A673 (cell line): ENCODE results near the gene MXRA8. TPM values are rescaled to one million over a fixed set of nuclear protein-coding genes. Genes with fewer than 3 reads are reported as not detected.

Experiments used
- BruUV-seq: library from RNA; stranded (reverse); fragments of 400-500 nt; replicated peaks from 2 replicates; lab custom pipeline; 2021; lab: Mats Ljungman, UMichigan
- CTCF ChIA-PET: fragments of 300-600 bp; sonication (Branson Sonifier 250); formaldehyde crosslinking; loops from one replicate; lab custom pipeline; 2022; ENCODE audit warnings: antibody characterized with exemption; lab: Charles Lee
- POLR2A ChIA-PET: fragments of 300-600 bp; sonication (Branson Sonifier 250); formaldehyde crosslinking; loops from one replicate; lab custom pipeline; 2022; ENCODE audit warnings: antibody characterized with exemption; ENCODE audit not compliant: low non-redundant PET; lab: Charles Lee
- DNase-seq: peaks from one replicate; pipeline ENCODE4 v3.0.0-alpha.2; 2015; ENCODE audit warnings: low spot score
- H3K27ac ChIP-seq: fragments of 200-600 bp; sonication (generic); 2 replicates; pipeline ENCODE4 v1.5.1; 2016; ENCODE audit warnings: mixed run types, low read depth, mild to moderate bottlenecking, mixed read lengths, antibody characterized with exemption, low read length; ENCODE audit not compliant: poor library complexity, severe bottlenecking
- H3K27me3 ChIP-seq: fragments of 200-600 bp; sonication (generic); replicated peaks from 2 replicates; pipeline ENCODE4 v1.6.1; 2017; ENCODE audit warnings: mixed run types, low read depth, mild to moderate bottlenecking, mixed read lengths, antibody characterized with exemption, low read length; ENCODE audit not compliant: insufficient read depth, poor library complexity
- H3K36me3 ChIP-seq: fragments of 200-600 bp; sonication (generic); 2 replicates; pipeline ENCODE4 v1.6.1; 2016; ENCODE audit warnings: mixed run types, mild to moderate bottlenecking, mixed read lengths, antibody characterized with exemption, low read length; ENCODE audit not compliant: insufficient read depth, poor library complexity, severe bottlenecking
- H3K4me1 ChIP-seq: fragments of 200-600 bp; sonication (generic); 2 replicates; pipeline ENCODE4 v1.6.1; 2017; ENCODE audit warnings: mixed run types, mild to moderate bottlenecking, mixed read lengths, antibody characterized with exemption, low read length; ENCODE audit not compliant: insufficient read depth, poor library complexity, severe bottlenecking
- H3K4me3 ChIP-seq: fragments of 200-600 bp; sonication (generic); 2 replicates; pipeline ENCODE4 v1.5.1; 2016; ENCODE audit warnings: low read depth, mixed run types, mild to moderate bottlenecking, mixed read lengths, low read length; ENCODE audit not compliant: poor library complexity, severe bottlenecking
- H3K9me3 ChIP-seq: fragments of 200-600 bp; sonication (generic); 2 replicates; pipeline ENCODE4 v1.6.1; 2016; ENCODE audit warnings: mixed run types, low read depth, mild to moderate bottlenecking, mixed read lengths, antibody characterized with exemption, low read length; ENCODE audit not compliant: poor library complexity, severe bottlenecking
- CTCF ChIP-seq: fragments of 300-800, 200-600 bp; sonication (generic); conservative IDR thresholded peaks from 2 replicates; pipeline ENCODE4 v1.5.1; 2017; ENCODE audit warnings: low read depth, mild to moderate bottlenecking, antibody characterized with exemption, low read length, moderate library complexity, mixed read lengths
- EZH2 ChIP-seq: fragments of 200-600 bp; sonication (generic); IDR thresholded peaks from 2 replicates; pipeline ENCODE4 v1.6.1; 2017; ENCODE audit warnings: borderline replicate concordance, low read depth, mild to moderate bottlenecking, mixed read lengths, antibody characterized with exemption, low read length; ENCODE audit not compliant: poor library complexity, severe bottlenecking
- intact Hi-C: fragments of 100-400 bp; cut with micrococcal nuclease; formaldehyde crosslinking; loops from one replicate; pipeline ENCODE4 v1.10.0; 2022; ENCODE audit not compliant: unreplicated experiment
- total RNA-seq: library from RNA; stranded (reverse); gene quantifications from 2 replicates; pipeline ENCODE4 v1.2.3, GENCODE V29; 2021

MXRA8 gene
- total RNA-seq, 1 experiment from 2014 or later = 0.73 TPM

DNA sequence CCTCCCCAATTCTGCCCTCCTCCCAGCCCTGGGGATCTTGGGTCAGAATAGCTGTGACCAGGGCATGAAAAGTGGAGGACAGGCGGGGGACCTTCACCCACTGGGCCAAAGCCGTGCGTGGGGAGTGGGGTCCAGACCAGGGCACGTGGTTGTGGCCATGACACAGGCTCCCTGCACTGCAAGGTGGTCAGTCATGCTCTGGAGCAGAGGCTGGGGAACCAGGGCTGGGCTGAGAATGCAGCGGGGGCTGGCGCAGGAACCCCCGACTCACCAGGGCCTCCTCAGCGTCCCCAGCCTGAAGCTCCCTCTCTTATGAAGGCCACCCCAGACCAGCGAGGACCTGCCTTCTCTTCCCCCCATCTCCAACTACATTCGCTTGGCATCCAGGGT, 11.9 kb downstream of the MXRA8 start:
- H3K36me3 ChIP-seq = no peaks in the 10 kb centered on the region
- no TSS peak for BruUV-seq
- H3K27me3 ChIP-seq = no peaks in the 10 kb centered on the region
- H3K4me1 ChIP-seq = peaks cover 3% of the 10 kb centered on the region
- POLR2A ChIA-PET = no interaction called here
- no peak for TF ChIP-seq EZH2
- no peak for TF ChIP-seq CTCF
- intact Hi-C loops = no loop called here
- H3K27ac ChIP-seq = no peak overlapping the region
- H3K4me3 ChIP-seq = no peak overlapping the region
- no peaks in the 10 kb centered on the region for H3K9me3 ChIP-seq
- DNase-seq = no peak
- CTCF ChIA-PET = no interaction called here

GRCh38 chr1:1345860-1346500, 12.4 kb downstream of the MXRA8 start:
- Histone ChIP-seq H3K9me3 (no peaks in the 10 kb centered on the region), H3K4me1 (peaks cover 3% of the 10 kb centered on the region), H3K27me3 (no peaks in the 10 kb centered on the region), H3K36me3 (peaks cover 3% of the 10 kb centered on the region), H3K27ac (no peak overlapping the region), H3K4me3 (no peak overlapping the region)
- CTCF ChIA-PET = no interaction called here
- no peak for TF ChIP-seq CTCF
- TF ChIP-seq EZH2 = no peak
- POLR2A ChIA-PET = no interaction called here
- BruUV-seq = no TSS peak
- intact Hi-C loops = no loop called here
- no peak for DNase-seq

DNA sequence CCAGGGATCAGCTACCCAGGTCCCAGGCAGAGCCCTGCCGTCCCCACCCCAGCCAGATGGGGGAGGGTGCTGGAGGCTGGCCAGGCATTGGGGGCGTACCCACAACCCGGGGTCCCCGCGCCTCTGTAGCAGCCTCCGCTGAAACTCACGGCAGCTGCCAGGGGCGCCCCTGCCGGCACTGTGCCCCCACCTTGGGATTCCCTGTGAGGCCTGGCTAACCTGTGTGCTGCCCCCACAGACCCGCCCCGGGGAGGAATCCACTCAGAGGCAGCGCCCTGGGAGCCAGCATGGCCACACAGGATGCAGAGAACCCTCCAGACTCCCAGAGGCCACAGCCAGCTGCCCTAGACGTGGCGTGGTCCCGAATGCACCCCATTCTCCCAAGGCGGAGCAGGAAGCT, 13.0 kb downstream of the MXRA8 start:
- intact Hi-C loops = no loop called here
- Histone ChIP-seq H3K27me3 (no peaks in the 10 kb centered on the region), H3K36me3 (peaks cover 3% of the 10 kb centered on the region), H3K9me3 (no peaks in the 10 kb centered on the region), H3K27ac (no peak overlapping the region), H3K4me1 (peaks cover 3% of the 10 kb centered on the region), H3K4me3 (no peak overlapping the region)
- ChIA-PET POLR2A (no interaction called here), CTCF (no interaction called here)
- no peak for DNase-seq
- no TSS peak for BruUV-seq
- no peak for TF ChIP-seq CTCF
- TF ChIP-seq EZH2 = no peak
